GM18867 (cell line): ENCODE data around the gene EXOC4.

Source experiments
- ATAC-seq: cut with Tn5 transposase; IDR thresholded peaks from one replicate; pipeline ENCODE4 v1.9.1; 2021; ENCODE audit warnings: mild to moderate bottlenecking, moderate library complexity; ENCODE audit not compliant: unreplicated experiment

EXOC4 gene

DNA sequence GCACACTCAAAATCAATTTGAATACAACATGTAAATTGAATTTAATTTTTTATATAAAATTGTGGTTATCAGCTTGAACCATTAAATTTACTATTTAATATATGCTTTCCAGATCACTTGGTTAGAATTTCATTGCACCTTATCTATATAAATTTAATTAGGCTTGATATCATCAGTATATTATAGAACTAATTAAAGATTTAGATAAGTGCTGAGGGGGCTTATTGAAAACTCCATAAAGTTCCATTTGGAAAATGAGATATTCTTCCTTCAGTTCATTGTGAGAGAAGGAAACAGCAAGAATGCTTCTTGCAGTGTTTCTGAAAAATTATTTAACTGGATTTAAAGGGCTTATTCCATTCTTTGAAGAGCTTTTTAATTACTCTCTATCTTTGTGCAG is 788.6 kb downstream of the EXOC4 start:
- ATAC-seq, result no peak

DNA sequence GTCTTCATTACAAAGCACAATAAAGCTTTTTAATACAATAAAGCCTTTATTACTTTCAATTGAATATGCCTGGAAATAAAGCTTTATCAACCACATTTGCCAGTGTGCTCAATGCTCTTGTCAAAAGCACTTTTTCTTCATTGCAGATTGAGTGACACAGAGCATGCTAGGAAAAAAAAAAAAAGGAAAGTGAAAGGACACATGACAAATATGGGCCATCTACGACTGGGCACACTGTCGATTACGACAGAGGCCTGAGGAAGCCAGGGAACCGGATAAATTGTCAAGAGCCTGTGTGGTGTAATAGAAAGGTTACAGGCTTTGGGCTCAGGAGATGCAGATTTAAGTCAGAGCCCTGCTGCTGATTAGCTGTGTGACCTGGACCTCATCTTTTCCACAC is 789.4 kb downstream of the EXOC4 start:
- no peak for ATAC-seq

DNA sequence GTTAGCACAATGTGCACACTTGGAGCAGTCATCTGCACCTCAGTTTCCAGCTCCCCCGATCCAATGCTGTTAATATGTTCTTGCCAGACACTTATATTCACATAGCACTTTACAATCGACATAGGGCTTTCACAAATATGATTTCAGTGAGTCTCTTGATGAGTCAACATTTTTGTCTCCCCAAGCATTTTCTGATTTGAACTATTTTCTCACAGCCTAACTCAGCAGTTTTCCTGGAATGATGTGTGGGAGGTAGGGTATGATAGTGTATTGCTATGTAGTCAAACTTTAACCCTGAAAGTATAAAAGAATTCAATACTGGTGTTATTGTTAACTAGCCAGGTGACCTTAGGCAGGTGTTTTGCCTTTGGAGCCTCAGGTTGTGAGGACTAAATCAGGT is 791.8 kb downstream of the EXOC4 start:
- no peak for ATAC-seq

DNA sequence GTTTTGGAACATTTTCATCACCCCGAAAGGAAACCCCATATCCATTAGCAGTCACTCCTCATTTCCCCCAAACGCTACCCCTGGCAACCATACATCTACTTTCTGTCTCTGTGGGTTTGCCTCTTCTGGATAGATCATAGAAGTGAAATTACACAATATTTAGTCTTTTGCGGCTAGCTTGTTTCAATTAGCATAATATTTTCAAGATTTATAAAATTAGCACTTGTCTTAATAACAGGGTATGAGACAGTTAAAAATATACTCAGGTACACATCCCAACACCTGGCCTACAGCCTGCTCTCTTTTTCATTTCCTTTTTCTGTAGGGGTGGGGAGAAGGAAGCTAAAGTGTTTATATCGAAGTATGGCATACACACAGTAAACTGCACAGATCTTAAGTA is 792.8 kb downstream of the EXOC4 start:
- no peak for ATAC-seq

GRCh38 chr7:134046594-134047128 is 793.8 kb downstream of the EXOC4 start:
- no peak for ATAC-seq

DNA sequence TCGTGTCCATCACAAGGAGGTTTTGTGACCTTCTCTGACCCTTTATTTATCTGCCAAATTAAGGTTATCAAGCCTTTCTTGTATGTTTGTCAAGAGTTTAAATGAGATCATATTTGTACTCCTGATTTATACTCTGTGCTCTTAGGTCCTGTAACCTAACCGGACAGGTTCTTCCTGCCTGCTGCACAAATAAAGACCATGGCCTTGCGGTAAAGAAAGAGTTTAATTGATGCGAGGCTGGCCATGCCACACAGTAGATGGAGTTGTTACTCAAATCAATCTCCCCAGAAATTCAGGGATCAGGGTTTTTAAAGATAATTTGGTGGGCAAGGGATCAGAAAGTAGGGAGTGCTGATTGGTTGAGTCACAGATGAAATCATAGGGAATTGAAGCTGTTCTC is 794.8 kb downstream of the EXOC4 start:
- ATAC-seq, result no peak

GRCh38 chr7:134048166-134048565 is 795.3 kb downstream of the EXOC4 start:
- no peak for ATAC-seq

GRCh38 chr7:134051020-134051419 is 798.1 kb downstream of the EXOC4 start:
- ATAC-seq, result peak; percentile 59

GRCh38 chr7:134056816-134057215 is 803.9 kb downstream of the EXOC4 start:
- no peak for ATAC-seq

DNA sequence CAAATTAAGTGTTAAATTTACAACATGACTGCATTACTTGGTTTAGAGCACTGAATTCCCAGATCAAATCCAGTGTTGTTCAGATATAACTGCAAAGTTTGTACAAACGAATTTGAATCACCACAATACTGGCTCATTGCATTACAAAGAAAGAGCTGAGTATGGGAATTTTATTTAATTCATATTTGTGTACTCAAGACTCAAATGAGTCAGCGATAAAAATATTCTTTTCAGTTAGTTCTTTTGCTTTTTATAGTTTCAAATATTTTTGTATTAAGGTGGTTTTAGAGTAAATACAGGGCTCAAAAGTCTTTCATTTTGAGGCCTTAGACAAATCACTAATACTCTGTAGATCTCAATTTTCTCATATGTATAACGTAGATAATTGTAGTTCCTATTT is 805.6 kb downstream of the EXOC4 start:
- no peak for ATAC-seq

- ATAC-seq, result no peak
Observed at GRCh38 chr7:134058980-134059379, 806.1 kb downstream of the EXOC4 start.

DNA sequence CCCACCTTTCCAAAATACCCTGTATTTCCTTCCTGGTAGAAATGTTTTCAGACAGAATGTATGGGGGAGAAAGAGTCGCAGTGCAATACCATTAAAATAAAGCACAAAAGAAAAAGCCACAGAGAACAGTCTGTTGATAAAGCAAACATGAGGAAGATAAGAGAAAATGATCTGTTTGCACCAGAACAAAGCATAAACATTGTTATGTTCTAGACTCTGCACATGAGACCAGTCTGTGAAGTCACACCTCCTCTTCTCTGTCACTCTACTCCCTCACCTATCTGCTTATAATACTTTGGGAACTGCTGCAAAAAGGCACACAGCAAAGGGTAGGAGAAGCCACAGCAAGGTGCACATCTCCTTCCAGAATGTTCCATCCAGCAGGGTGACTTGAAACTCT is 807.0 kb downstream of the EXOC4 start:
- no peak for ATAC-seq

- no peak for ATAC-seq
Observed at GRCh38 chr7:134060874-134061273, 808.0 kb downstream of the EXOC4 start.

DNA sequence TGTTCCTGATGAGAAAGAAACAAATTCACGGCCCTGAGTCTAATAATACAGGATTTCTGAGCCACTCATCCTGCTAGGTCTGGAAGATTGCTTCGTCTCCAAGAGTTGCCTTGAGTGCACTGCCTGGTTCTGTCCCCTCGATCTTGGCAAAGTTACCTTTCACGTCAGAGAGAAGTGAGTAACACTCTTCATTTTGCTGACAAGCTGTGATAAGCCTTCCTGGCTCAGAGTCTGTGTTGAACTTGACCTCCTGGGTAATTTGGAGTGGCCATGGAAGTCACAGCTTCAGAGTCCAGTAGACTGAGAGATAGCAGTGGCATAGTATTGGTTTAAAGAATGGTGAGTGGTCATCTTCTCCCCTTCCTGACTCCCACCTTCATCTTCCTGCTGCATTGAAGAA is 809.6 kb downstream of the EXOC4 start:
- no peak for ATAC-seq

DNA sequence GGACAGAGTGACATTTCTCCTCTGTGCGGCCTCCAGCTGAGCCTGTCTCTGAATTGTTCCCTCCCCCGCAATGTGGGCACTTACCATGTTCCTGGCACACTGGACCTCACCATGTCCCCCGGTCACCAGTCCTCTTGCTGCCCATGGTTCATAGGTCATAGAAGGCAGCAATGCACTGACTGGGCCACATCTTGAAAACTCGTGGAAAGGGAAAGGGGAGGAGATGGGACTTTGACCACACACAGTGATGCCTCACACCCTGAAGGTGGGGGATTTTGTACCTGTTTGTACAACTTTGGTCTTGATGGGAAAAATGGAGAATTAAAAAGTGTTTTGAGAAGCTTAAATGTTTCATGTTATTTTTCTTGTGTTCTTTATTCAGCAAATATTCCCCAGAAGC is 812.5 kb downstream of the EXOC4 start:
- no peak for ATAC-seq

- ATAC-seq, result no peak
Observed at GRCh38 chr7:134067164-134067563, 814.3 kb downstream of the EXOC4 start.

DNA sequence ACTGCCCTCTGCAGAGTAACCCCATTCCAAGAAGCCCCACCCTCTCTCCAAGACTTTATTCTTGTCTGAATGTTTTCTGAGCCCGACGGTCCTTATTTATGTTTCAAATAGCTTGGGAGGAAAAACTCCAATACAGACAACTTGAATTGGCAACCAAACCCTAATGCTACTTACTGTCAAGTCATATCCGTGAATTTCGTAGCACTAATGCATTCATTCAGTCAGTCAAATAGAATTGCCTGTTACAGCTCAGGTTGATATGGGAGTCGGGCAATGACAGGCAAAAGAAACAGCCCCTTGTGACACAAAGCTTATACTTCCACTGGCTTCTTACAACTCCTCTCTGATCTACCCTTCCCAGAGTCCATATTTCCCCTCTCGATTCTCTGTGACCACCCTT is 815.8 kb downstream of the EXOC4 start:
- ATAC-seq, result no peak

GRCh38 chr7:134069187-134069586 is 816.3 kb downstream of the EXOC4 start:
- ATAC-seq, result no peak

GRCh38 chr7:134070673-134071072 is 817.8 kb downstream of the EXOC4 start:
- ATAC-seq, result no peak

GRCh38 chr7:134071355-134072331 is 818.8 kb downstream of the EXOC4 start:
- ATAC-seq, result peak; percentile 94

GRCh38 chr7:134073276-134073675 is 820.4 kb downstream of the EXOC4 start:
- ATAC-seq, result no peak

GRCh38 chr7:134075799-134076198 is 822.9 kb downstream of the EXOC4 start:
- ATAC-seq, result no peak
